Measurements from ENCODE around the gene CAMK2G.

CAMK2G gene

DNA sequence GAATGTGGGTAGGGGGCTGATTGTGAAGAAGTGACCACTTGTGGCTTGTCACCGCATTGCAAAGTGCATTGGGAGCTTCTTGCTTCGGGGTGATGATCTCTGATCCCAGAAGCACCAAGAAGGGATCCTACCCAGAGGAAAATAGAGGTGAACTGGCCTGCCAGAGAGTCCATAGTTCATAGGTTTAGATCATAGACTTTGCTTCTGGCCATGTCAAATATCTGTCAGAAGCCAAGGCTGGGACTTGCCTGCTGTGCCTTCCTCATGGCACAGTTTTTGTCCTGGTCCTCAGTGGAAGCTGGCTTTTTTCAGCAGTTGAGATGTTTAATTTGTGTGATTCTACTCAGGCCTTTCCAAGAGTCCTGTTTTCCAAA, 87.9 kb downstream of the CAMK2G start:
- DNase-seq = no peak

DNA sequence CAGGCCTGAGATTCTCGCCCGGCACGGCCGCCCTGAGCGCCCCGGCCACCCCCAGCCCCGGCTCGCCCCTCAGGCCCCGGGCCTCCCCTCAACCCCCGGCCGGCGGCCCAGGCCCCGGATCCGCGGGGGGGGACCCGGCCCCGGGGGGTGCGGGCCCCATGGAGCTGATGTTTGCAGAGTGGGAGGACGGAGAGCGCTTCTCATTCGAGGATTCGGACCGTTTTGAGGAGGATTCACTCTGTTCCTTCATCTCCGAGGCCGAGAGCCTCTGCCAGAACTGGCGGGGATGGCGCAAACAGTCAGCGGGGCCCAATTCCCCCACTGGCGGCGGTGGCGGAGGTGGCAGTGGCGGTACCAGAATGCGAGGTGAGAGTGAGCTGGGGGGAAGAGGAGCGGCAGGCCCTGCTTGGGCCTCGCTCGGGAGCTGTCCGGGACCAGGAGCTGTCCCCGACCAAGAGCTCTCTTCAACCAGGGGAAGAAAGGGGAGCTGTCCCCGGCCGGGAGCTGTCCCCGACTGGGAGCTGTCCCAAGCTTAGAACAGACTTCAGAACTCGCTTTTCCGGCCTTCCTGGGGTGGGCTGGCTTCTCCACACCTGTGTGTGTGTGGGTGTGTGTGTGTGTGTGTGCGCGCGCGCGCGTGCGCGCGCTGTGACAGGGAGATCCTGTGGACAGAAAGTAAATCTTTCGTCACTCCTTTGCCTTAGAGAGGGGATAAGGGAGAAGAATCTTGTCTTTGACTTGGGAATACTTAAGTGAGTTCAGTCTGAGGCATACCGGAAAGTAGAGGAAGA, 88.4 kb downstream of the CAMK2G start:
- peak; percentile 64 for DNase-seq

DNA sequence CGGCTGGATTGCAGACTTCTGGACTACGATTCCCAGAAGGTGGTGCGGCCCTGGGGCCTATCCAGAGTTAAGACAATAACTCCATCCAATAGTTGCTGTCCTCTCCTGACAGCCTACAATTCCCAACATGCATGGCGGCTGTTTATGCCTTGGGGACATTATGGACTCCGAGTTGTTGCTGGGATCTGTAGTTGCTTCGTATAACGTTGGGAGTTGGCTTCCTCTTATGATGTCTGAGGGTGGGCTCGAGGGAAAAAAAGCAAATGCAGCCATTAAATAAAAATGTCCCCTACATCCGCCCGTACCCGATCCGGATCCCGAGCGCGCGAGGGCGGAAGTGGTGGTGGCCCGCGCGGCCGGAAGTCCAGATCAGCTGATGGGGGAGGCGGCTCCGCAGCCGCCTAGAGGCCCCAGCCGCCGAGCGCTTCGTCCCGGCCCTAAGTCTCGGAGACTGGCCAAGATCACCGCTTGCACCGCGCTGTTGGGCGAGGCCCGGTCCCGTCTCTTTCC, 89.1 kb downstream of the CAMK2G start, which contains the start of gene ZSWIM8:
Gene ZSWIM8, plus strand, starts transcription at position 396 of the 510 bp plus-strand sequence. CDS start 273 bp downstream, outside the sequence.
- peak; percentile 94 for DNase-seq

DNA sequence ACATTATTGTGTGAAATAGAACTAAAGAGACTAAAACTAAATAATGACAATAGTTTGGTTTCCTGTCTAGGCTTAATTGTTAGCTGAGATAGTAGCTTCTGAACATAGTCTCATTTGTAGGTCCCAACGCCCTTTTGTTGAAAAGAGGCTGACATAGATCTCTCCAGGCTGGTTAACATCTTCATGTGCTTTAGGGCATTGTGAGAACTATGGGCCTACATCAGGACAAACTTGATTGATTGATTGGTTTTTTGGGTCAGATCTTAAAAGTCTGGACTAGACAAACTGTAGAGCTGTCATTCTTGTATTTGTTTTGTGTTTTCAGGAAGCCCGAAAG, 91.6 kb downstream of the CAMK2G start:
- no peak for DNase-seq

DNA sequence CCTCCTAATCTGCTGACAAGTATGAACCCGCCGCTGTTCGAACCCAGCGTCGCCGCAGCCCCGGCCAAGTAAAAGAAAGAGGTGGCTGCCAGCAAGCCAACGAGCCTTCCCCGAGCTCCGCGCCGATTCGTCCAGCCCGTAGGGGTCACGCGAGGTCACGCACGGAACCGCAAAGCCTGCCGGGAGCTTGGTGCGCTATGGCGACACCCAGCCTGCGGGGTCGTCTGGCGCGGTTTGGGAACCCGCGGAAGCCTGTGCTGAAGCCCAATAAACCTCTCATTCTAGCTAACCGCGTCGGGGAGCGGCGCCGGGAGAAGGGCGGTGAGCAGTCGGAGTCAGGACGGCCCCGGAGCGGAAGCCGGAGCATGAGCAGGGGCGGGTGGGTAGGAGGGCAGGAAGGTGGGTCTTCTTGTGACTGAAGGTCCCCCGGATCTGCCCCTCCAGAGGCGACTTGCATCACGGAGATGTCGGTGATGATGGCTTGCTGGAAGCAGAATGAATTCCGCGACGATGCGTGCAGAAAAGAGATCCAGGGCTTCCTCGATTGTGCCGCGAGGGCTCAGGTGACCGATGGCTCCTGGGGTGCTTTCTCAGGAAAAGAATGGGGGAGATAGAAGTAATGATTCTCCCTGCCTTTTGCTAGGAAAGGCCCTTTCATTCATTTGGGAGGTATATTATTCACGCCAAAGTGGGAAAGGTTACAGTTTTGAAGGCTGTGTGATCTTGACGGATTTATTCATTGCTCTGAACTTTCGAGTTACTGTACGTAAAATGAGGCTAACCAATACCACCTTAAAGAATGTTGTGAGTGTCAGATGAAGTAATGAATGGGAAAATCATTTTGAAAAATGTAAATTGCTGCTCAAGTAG, 92.2 kb downstream of the CAMK2G start, which contains the start of gene CHCHD1:
Gene CHCHD1, plus strand, starts transcription at position 170 of the 870 bp plus-strand sequence. Its CDS starts 28 bp downstream, at position 198.
- peak; percentile 89 for DNase-seq

DNA sequence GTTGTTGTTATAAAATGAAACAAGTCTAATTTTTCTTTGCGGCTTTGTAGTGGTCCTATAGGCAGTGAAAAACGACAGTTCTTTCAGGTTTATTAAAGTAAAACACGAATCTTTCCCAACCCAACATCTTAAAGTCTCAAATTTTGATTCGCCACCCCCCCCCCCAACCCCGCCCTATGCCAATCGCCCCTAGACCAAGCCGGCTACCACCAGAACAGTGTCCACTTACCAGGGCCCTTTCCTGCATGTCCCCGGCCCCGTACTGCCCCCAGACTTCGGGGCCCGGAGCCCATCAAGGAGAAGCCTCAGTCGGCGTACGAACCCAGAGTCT, 92.8 kb downstream of the CAMK2G start:
- DNase-seq = no peak

DNA sequence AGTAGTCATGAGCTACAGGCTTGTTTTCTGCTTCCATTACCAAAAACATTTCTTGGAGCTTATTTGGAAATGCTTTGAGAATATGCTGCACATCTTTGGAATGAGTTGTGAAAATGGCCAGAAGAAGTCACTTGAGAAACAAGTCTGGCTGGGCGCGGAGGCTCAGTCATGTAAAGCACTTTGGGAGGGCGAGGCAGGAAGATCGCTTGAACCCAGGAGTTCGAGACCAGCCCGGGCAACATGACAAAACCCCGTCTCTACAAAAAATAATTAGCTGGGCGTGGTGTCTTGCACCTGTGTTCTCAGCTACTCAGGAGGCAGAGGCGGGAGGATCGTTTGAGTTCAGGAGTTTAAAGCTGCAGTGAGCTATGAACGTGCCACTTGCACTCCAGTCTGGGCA, 93.4 kb downstream of the CAMK2G start:
- no peak for DNase-seq

DNA sequence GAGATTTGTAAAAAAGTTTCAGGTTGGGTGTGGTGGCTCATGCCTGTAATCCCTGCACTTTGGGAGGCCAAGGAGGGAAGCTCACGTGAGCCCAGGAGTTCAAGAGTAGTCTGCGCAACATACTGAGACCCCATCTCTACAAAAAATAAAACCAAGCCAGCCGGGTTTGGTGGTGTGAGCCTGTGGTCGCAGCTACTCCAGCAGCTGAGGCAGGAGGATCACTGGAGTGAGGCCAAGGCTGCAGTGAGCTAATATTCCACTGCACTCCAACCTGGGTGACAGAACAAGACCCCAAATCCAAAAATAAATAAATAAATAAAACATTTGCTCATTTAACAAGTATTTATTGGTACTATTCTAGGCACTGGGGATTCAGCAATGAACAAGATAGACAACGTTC, 94.1 kb downstream of the CAMK2G start:
- no peak for DNase-seq

DNA sequence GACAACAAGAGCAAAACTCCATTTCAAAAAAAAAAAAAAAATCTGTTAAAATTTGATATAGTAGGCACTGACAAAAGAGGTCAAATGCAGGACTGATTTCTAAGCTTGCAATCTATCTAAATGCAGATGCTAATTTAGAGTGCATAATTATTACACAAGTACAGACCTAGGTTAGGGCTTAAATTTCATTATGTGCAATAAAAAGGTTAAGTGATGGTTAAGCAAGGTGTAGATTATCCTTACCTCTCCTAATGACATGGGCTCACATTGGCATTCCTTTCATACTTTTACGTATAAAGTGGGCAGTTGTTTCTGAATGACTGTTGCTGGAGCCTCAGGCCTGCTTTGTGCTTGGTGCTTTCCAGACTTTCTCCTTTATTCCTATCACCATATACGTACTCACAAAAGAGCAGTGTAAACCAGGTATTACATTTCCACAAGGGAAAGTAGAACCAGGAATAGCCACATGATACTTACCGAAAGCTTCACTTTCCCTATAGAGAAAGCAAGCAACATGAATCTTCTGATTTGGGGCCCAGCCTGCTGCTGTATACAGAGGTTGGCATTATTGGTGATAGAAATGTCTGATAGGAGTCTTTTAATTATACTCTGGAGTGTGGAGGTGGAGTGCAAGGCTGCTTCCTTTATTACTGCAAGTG, 94.7 kb downstream of the CAMK2G start:
- DNase-seq = no peak

DNA sequence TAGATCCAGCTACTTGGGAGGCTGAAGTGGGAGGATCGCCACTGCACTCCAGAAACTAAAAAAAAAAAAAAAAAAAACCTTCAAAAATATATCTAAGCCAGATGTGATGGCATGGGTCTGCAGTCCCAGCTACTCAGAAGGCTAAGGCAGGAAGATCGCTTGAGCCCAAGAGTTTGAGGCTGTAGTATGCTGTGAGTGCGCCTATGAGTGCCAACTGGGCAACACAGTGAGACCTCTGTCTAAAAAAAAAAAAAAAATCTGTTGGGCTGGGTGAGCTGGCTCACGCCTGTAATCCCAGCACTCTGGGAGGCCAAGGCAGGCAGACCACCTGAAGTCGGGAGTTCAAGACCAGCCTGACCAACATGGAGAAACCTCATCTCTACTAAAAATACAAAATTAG, 95.3 kb downstream of the CAMK2G start:
- no peak for DNase-seq

DNA sequence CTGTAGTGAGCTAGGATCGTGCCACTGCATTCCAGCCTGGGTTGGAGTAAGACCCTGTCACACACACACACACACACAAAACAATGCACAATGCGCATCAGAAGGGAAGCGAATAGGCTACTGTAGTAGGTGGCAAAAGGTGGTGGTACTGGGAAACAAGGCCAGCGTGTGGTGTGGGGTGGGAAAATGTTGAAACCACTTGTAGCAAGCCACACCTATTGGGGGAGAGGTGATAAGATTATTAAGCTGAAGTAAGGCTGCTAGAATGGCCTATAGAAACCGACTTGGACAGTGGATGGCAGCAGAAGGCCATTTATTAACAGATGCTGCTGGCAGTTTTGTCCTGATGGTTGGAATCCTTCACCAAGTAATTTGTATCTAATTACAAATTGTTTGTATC, 99.7 kb downstream of the CAMK2G start:
- DNase-seq = peak; percentile 70

DNA sequence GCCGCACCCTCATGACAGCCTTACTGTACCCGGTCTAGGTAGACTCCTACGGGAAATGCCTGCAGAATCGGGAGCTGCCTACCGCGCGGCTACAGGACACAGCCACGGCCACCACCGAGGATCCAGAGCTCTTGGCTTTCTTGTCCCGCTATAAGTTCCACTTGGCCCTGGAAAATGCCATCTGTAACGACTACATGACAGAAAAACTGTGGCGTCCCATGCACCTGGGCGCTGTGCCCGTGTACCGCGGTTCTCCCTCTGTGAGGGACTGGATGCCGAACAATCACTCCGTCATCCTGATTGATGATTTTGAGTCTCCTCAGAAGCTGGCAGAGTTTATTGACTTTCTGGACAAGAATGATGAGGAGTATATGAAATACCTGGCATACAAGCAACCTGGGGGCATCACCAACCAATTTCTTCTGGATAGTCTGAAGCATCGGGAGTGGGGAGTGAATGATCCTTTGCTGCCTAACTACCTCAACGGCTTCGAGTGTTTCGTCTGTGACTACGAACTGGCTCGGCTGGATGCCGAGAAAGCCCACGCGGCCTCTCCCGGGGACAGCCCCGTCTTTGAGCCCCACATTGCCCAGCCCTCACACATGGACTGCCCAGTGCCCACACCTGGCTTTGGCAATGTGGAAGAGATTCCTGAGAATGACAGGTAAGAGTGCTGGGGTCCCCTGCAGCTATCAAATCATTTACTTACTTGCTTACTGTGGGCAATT, 101.0 kb downstream of the CAMK2G start:
- DNase-seq = no peak

DNA sequence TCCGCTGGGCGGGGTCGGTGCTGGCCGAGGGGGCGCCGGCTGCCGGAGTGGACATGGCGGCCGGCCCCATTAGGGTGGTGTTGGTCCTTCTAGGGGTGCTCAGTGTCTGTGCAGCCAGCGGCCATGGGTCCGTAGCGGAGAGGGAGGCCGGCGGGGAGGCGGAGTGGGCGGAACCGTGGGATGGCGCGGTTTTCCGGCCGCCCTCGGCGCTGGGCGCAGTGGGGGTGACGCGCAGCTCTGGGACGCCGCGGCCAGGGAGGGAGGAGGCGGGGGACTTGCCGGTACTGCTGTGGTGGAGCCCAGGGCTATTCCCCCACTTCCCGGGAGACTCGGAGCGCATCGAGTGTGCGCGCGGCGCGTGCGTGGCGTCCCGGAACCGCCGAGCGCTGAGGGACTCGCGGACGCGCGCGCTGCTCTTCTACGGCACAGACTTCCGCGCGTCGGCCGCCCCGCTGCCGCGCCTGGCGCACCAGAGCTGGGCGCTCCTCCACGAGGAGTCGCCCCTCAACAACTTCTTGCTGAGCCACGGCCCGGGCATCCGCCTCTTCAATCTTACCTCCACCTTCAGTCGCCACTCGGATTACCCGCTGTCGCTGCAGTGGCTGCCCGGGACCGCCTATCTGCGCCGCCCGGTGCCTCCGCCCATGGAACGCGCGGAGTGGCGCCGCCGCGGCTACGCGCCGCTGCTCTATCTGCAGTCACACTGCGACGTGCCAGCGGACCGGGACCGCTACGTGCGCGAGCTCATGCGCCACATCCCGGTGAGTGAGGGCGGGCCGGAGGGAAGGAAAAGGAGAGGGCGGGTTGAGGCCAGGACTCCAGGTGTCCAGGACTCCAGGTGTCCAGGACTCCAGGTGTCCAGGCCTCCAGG, 101.8 kb downstream of the CAMK2G start:
- DNase-seq = peak; percentile 91

DNA sequence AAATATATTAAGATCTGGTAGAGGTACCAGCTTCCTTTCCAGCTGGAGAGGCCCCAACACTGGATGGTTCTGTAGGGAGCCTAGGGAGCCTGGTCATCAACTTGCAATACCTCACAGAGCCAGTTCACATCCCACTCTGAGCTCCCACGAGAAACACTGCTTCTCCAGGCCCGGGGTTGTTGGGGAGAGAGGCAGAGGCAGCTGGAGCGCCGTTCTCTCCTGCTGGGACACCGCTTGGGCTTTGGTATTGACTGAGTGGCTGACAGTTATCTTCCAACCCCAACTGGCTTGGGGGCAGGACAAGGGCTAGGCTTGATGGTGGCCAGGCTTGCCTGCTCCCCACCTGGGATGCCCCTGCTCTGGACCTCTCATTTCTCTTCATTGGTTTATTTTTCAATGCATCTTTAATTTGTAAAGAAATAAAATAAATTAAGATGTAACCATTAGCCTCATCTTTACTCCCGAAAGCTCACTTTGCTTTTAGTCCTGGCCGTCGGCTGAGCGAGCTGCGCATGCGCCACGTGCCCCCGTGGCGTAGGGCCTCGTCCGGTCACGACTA, 102.6 kb downstream of the CAMK2G start:
- DNase-seq = no peak

DNA sequence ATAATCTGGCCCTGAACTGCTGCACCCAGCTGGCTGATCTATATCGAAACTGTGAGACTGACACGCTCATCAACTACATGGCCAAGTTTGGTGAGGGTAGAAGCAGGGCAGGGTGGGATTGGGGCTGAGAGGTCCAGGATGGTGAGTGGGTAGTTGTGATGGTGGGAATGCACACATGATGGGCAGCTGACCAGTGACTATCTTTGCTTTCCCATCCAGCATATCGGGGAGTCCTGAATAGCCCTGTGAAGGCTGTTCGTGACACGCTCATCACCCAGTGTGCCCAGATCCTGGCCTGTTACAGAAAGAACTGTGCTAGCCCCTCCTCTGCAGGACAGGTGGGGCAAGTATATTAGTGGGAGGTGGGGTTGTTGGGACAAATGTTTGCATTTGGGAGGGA, 105.0 kb downstream of the CAMK2G start:
- DNase-seq = no peak

DNA sequence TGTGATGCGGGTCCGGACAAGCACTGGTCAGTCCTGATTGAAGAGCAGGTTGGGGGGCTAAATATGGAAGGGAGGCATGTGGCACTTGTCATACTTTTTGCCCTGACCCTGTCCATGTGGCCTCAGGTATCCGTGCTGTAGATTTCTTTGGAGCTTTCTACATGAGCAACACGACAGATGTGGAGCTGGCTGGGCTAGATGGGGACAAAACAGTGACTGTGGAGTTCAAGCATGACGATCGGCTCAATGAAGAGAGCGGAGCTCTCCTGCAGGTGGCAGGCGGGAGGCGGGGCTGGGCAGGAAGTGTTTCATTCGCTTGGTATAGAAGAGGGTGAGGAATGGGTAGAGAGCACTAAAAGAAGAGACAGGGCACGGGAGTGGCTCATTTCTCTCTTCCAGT, 105.5 kb downstream of the CAMK2G start:
- peak; percentile 76 for DNase-seq

DNA sequence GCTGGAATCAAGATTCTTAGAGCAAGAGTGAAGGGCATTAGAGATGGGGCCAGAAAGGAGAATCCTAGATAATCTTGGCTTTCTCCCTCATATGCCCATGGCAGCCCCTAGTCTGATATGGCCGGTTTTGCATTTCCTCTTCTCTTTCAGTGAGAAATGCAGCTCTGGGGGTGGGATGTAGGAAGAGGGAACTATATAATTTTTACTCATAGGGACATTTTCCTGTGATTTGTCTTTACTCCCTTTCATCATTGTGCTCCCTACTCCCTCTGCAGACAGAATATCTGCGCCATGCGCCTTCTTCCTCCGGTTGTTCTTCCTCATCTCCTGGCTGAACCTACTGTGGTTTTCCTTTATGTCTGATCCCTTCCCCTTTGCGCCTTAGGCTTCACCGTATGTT, 109.3 kb downstream of the CAMK2G start:
- no peak for DNase-seq

DNA sequence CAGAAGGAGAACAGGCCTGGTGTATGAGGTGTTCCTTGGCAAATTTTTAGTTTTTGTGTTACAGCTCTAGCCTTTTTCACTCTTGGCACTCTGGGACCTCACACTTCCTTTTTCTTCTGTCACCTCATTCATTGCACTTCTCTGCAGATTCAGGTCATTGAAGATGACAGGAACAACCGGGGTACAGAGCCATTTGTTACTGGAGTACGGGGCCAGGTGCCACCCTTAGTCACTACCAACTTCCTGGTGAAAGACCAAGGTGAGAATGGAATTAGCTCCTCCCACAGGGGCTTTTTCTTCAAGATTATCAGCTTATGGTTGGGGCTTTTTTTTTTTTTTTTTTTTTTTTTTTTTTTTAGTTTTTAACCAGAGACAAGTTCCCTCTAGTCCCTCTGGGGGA, 111.0 kb downstream of the CAMK2G start:
- DNase-seq = peak; percentile 75

DNA sequence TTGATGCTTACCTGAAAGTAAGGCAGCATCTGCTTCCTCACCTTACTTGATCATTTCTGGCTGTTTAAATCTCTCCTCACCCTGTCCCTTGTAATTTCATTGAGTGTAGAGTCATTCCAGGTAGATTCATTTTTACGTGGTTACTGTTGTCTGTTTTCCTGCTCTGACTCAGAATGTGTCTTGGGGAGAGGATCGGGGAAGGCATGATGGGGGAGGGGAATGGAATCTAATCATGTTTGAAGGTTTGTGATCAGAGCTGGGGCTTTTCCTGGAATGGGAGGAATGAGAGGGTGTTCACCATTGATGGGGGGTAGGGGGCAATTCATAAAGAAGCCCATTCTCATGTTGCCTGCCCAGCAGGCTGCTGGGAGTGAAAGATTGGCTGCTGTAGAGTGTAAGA, 111.4 kb downstream of the CAMK2G start:
- DNase-seq = no peak

All from CD4-positive, alpha-beta T cell treated with Interleukin-17A for 1 hour (primary cell).